SK-N-SH (cell line): Measurements from ENCODE around the gene PDCD1. TPM values are rescaled to one million over a fixed set of nuclear protein-coding genes. Genes with fewer than 3 reads are reported as not detected.
A peak's percentile ranks its signal among the peaks of the same experiment; 100 is the strongest.

ENCODE experiments used
- CTCF ChIA-PET: fragments of 300-600, 350-600 bp; formaldehyde crosslinking; extraction: SDS; loops from one replicate; lab custom pipeline; 2021; lab: Yijun Ruan, JAX
- POLR2A ChIA-PET: fragments of 350-600 bp; sonication (Branson Sonifier 250); formaldehyde crosslinking; extraction: SDS; loops from one replicate; lab custom pipeline; 2020; ENCODE audit warnings: antibody characterized with exemption, inconsistent platforms; lab: Yijun Ruan, JAX
- DNase-seq: peaks from one replicate; pipeline ENCODE4 v3.0.0; 2012
- H2AFZ ChIP-seq: fragments of 200-600 bp; sonication (generic); 2 replicates; pipeline ENCODE4 v1.8.1; 2016; ENCODE audit warnings: antibody characterized with exemption, mild to moderate bottlenecking, low read depth
- H3F3A ChIP-seq: fragments of 200-600 bp; sonication (generic); replicated peaks from 2 replicates; pipeline ENCODE3; 2016; ENCODE audit warnings: antibody characterized with exemption, mild to moderate bottlenecking; ENCODE audit not compliant: insufficient read depth
- H3K27ac ChIP-seq, 2 experiments: fragments of 200-500 bp in 1 of 2; fragments of 200-600 bp in 1 of 2; sonication (Bioruptor generic) in 1 of 2; sonication (generic), shearing (Covaris generic) in 1 of 2; 2 replicates each; pipeline versions ENCODE4 v1.5.1 to v1.6.1; 2014 to 2016; ENCODE audit warnings: low read depth in 2 of 2, inconsistent platforms in 1 of 2, low read length in 1 of 2, mild to moderate bottlenecking in 1 of 2, mixed read lengths in 1 of 2
- H3K27me3 ChIP-seq: fragments of 200-600 bp; sonication (generic), shearing (Covaris generic); 2 replicates; pipeline ENCODE4 v1.6.1; 2016; ENCODE audit warnings: mixed run types; ENCODE audit not compliant: insufficient read depth
- H3K36me3 ChIP-seq, 2 experiments: fragments of 200-500 bp in 1 of 2; fragments of 200-600 bp in 1 of 2; sonication (Bioruptor generic) in 1 of 2; sonication (generic) in 1 of 2; replicated peaks in 1 of 2; 2 replicates each; pipeline versions ENCODE3 to v1.5.1; 2014 to 2016; ENCODE audit warnings: low read length in 1 of 2, mild to moderate bottlenecking in 1 of 2; ENCODE audit not compliant: insufficient read depth in 2 of 2, control insufficient read depth in 1 of 2
- H3K4me1 ChIP-seq, 2 experiments: fragments of 200-500 bp in 1 of 2; fragments of 200-600 bp in 1 of 2; sonication (Bioruptor generic) in 1 of 2; sonication (generic), shearing (Covaris generic) in 1 of 2; 2 replicates each; pipeline versions ENCODE4 v1.5.1 to v1.6.1; 2014 to 2016; ENCODE audit warnings: low read depth in 1 of 2, low read length in 1 of 2, mixed run types in 1 of 2; ENCODE audit not compliant: insufficient read depth in 2 of 2, control insufficient read depth in 1 of 2
- H3K4me2 ChIP-seq: fragments of 200-600 bp; sonication (generic), shearing (Covaris generic); 2 replicates; pipeline ENCODE4 v1.6.1; 2017; ENCODE audit warnings: mixed run types
- H3K4me3 ChIP-seq, 2 experiments: fragments of 200-500 bp in 1 of 2; fragments of 200-600 bp in 1 of 2; sonication (Bioruptor generic) in 1 of 2; sonication (generic), shearing (Covaris generic) in 1 of 2; 2 replicates each; pipeline versions ENCODE4 v1.5.1 to v1.8.1; 2014 to 2016; ENCODE audit warnings: low read depth in 2 of 2, inconsistent platforms in 1 of 2, low read length in 1 of 2, mild to moderate bottlenecking in 1 of 2, mixed read lengths in 1 of 2, moderate library complexity in 1 of 2
- H3K79me2 ChIP-seq: fragments of 200-600 bp; sonication (generic); 2 replicates; pipeline ENCODE4 v1.8.1; 2017; ENCODE audit warnings: mild to moderate bottlenecking; ENCODE audit not compliant: insufficient read depth
- H3K9ac ChIP-seq: fragments of 200-600 bp; sonication (generic); 2 replicates; pipeline ENCODE4 v1.6.1; 2017; ENCODE audit warnings: mixed run types
- H3K9me2 ChIP-seq: fragments of 200-600 bp; sonication (generic); 2 replicates; pipeline ENCODE4 v1.6.1; 2017; ENCODE audit warnings: mixed run types
- H3K9me3 ChIP-seq: fragments of 200-600 bp; sonication (generic); 2 replicates; pipeline ENCODE4 v1.6.1; 2017; ENCODE audit warnings: mixed run types, mild to moderate bottlenecking, moderate library complexity
- H4K20me1 ChIP-seq: fragments of 200-600 bp; sonication (generic); 2 replicates; pipeline ENCODE4 v1.6.1; 2017; ENCODE audit warnings: mild to moderate bottlenecking, mixed run types; ENCODE audit not compliant: insufficient read depth
- CHD2 ChIP-seq: fragments of 150-350 bp; IDR thresholded peaks from 2 replicates; pipeline ENCODE4 v1.6.1; 2018; ENCODE audit warnings: low read length; ENCODE audit not compliant: partially characterized antibody
- ELF1 ChIP-seq: IDR thresholded peaks from 2 replicates; pipeline ENCODE4 v1.4.0; 2012
- EZH2phosphoT487 ChIP-seq: fragments of 200-600 bp; sonication (generic); IDR thresholded peaks from 2 replicates; pipeline ENCODE4 v1.6.1; 2017; ENCODE audit warnings: low read depth, mixed run types, mild to moderate bottlenecking, antibody characterized with exemption, moderate library complexity, borderline replicate concordance
- FOXM1 ChIP-seq: IDR thresholded peaks from 2 replicates; pipeline ENCODE4 v1.4.0; 2012; ENCODE audit warnings: low read depth, mild to moderate bottlenecking
- GABPA ChIP-seq: IDR thresholded peaks from 2 replicates; pipeline ENCODE4 v1.4.0; 2012; ENCODE audit warnings: low read depth, mild to moderate bottlenecking
- GATA2 ChIP-seq: sonication (generic); formaldehyde crosslinking; IDR thresholded peaks from 2 replicates; pipeline ENCODE4 v1.5.0; 2020; ENCODE audit warnings: mild to moderate bottlenecking, missing genetic modification reagents
- JUND ChIP-seq: IDR thresholded peaks from 2 replicates; pipeline ENCODE4 v1.4.0; 2012
- MEF2A ChIP-seq: IDR thresholded peaks from 2 replicates; pipeline ENCODE4 v1.4.0; 2012; ENCODE audit warnings: low read depth, borderline replicate concordance
- MXI1 ChIP-seq: IDR thresholded peaks from 2 replicates; pipeline ENCODE4 v1.6.1; 2012; ENCODE audit warnings: mild to moderate bottlenecking, low read depth, low read length, improper control_type of control experiment
- NFIC ChIP-seq: IDR thresholded peaks from 2 replicates; pipeline ENCODE4 v1.4.0; 2012; ENCODE audit warnings: borderline replicate concordance
- NRF1 ChIP-seq: IDR thresholded peaks from 2 replicates; pipeline ENCODE4 v1.6.1; 2012; ENCODE audit warnings: low read depth, mild to moderate bottlenecking, low read length
- POLR2AphosphoS5 ChIP-seq: IDR thresholded peaks from 2 replicates; pipeline ENCODE4 v1.6.1; 2012; ENCODE audit warnings: low read depth, low read length
- RAD21 ChIP-seq: IDR thresholded peaks from 2 replicates; pipeline ENCODE4 v1.6.1; 2012; ENCODE audit warnings: mild to moderate bottlenecking, low read length
- RFX5 ChIP-seq: IDR thresholded peaks from 2 replicates; pipeline ENCODE4 v1.6.1; 2012; ENCODE audit warnings: mild to moderate bottlenecking, improper control_type of control experiment, low read length
- RXRA ChIP-seq: IDR thresholded peaks from 2 replicates; pipeline ENCODE4 v1.4.0; 2012; ENCODE audit warnings: low read depth, mild to moderate bottlenecking, borderline replicate concordance
- SIN3A ChIP-seq: IDR thresholded peaks from 2 replicates; pipeline ENCODE4 v1.6.1; 2012; ENCODE audit warnings: low read depth, mild to moderate bottlenecking, low read length, moderate library complexity, borderline replicate concordance
- SMC3 ChIP-seq: IDR thresholded peaks from 2 replicates; pipeline ENCODE4 v1.6.1; 2012; ENCODE audit warnings: low read depth, low read length, improper control_type of control experiment
- TCF12 ChIP-seq: IDR thresholded peaks from 2 replicates; pipeline ENCODE4 v1.4.0; 2012
- YY1 ChIP-seq: IDR thresholded peaks from 2 replicates; pipeline ENCODE4 v1.4.0; 2012; ENCODE audit warnings: low read depth, mild to moderate bottlenecking
- WGBS: methylation state at CpG from one replicate; pipeline ENCODE4 v1.1.6; 2017; ENCODE audit warnings: low lambda C conversion rate; 5-methylcytosine and 5-hydroxymethylcytosine counted together
- polyA plus RNA-seq, 3 experiments: library from polyadenylated mRNA; depleted of rRNA; stranded (reverse); fragments of >200 nt; gene quantifications; 2 replicates each; pipeline ENCODE4 v1.2.3, GENCODE V29; 2012
- TF ChIP-seq, protein P1 (sequence below): IDR thresholded peaks from 2 replicates; pipeline ENCODE4; 2012
- TF ChIP-seq, protein P2 (sequence below): IDR thresholded peaks from 2 replicates; pipeline ENCODE4 v1.6.1; 2012; ENCODE audit warnings: mild to moderate bottlenecking, low read depth, low read length, moderate library complexity

The PDCD1 gene
- polyA plus RNA-seq, 1 of the 3 experiments (the other 2 are of a cell fraction): not detected

DNA sequence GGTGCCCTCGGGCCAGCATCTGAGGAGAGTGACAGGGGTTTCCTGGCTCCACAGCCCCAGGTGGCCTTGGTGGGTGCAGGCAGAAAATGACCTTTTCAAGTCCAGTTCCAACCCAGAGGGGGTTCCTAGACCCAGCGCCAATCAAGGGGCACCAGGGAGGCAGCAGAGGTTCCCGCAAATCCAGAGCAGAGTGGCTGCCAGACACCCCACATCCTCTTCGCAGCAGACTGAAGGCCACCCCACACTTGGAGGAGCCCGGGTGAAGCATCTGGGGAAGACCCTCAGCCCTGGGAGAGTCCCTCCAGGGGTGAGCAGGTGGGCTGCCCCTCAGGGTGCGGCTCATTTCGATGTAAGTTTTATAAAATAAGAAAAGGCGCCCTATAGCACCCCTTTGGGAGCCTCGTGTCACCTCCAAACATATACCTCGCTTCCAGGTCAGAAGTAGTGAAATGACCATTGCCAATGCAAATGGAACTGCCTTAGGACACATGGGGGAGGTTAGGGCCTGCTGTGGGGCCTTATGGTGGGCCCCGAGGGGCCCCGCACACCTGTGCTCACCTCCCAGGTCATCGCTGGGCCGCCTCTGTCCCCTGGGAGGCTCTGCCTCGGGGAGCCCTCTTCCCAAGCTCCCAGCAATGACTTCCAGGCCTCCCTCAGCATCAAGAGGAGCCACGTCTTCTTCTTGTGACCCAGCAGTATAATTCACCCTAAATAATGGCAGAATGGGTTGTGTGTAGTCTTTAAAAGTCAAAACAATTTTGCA, 21.8 kb upstream of the PDCD1 start:
- H3K9me3 ChIP-seq: no peaks in the 10 kb centered on the region
- WGBS: 86% methylated on average over 12 of the region's 16 CpGs
- POLR2A ChIA-PET: interaction anchor here (1.0 to 1.2 kb wide), 3 partner anchors 162 to 179 kb away, joined by 3 to 4 read pairs (median 3); partner anchors contain the start of gene ING5
- CTCF ChIA-PET: interaction anchor here (0.7 to 4.2 kb wide), 5 partner anchors 149 to 215 kb away, joined by 3 to 58 read pairs (median 3); partner anchors contain the start of gene ING5
- no peaks in the 10 kb centered on the region for H3K27me3 ChIP-seq
- peaks cover 19% of the 10 kb centered on the region for H3F3A ChIP-seq
- H3K79me2 ChIP-seq: no peaks in the 10 kb centered on the region
- peaks cover 0 to 3% of the 10 kb centered on the region in 2 experiments for H3K36me3 ChIP-seq
- H4K20me1 ChIP-seq: no peaks in the 10 kb centered on the region
- H3K4me3 ChIP-seq: peak overlapping the region; percentile 59 to 61; a peak in 3 of 4 replicates
- H3K4me1 ChIP-seq: peaks cover 16 to 33% of the 10 kb centered on the region in 2 experiments
- H3K4me2 ChIP-seq: peak overlapping the region; percentile 88
- TF ChIP-seq CHD2 (no peak), MXI1 (no peak), GATA2 (CRISPR knock-in tag) (no peak), JUND (no peak), TCF12 (no peak), SIN3A (no peak), YY1 (no peak)
- TF ChIP-seq, protein P1, sequence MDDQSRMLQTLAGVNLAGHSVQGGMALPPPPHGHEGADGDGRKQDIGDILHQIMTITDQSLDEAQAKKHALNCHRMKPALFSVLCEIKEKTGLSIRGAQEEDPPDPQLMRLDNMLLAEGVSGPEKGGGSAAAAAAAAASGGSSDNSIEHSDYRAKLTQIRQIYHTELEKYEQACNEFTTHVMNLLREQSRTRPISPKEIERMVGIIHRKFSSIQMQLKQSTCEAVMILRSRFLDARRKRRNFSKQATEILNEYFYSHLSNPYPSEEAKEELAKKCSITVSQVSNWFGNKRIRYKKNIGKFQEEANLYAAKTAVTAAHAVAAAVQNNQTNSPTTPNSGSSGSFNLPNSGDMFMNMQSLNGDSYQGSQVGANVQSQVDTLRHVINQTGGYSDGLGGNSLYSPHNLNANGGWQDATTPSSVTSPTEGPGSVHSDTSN: no peak
- no peak for DNase-seq
- H2AFZ ChIP-seq: peak overlapping the region; percentile 91
- H3K9ac ChIP-seq: no peak overlapping the region
- H3K27ac ChIP-seq: peak overlapping the region in 1 of 2 experiments; percentile 95; a peak in 2 of 4 replicates
- H3K9me2 ChIP-seq: no peaks in the 10 kb centered on the region

DNA sequence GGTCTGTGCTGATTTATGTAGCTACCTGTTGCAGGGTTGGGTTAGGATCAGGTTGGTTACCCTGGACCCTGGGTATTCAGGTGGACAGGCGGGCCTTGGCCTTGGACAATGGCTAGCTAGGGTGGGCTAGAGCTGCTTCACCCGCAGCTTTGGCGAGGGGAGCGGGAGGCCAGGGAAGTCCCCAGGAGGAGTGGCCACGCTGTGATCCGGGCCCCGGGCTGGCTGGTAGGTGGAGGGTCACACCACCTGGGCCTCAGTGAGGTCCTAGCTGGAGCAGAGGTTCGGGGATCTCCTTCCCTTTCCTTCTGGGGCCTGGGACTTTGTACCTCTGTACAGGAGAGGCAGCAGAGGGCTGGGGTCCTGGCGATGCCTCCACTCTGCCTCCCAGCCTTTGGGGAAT, 20.6 kb upstream of the PDCD1 start:
- Histone ChIP-seq H3K4me2 (no peak overlapping the region), H3K4me1 (peaks cover 16 to 26% of the 10 kb centered on the region in 2 experiments), H3F3A (peaks cover 19% of the 10 kb centered on the region), H3K9me2 (no peaks in the 10 kb centered on the region), H3K79me2 (no peaks in the 10 kb centered on the region), H4K20me1 (no peaks in the 10 kb centered on the region), H3K27ac (no peak overlapping the region), H3K4me3 (no peak overlapping the region), H3K36me3 (peaks cover 0 to 1% of the 10 kb centered on the region in 2 experiments), H2AFZ (no peak overlapping the region), H3K9me3 (no peaks in the 10 kb centered on the region), H3K9ac (no peak overlapping the region), H3K27me3 (no peaks in the 10 kb centered on the region)
- ChIA-PET POLR2A (interaction anchor here (1.0 kb wide), 1 partner anchor 161 kb away, joined by 3 read pairs; no protein-coding TSS in a partner anchor), CTCF (interaction anchor here (1.1 to 4.2 kb wide), 14 partner anchors 11 to 220 kb away, joined by 3 to 58 read pairs (median 8); partner anchors contain the start of genes D2HGDH, ING5 and RTP5)
- TF ChIP-seq ELF1 (no peak), FOXM1 (no peak), RFX5 (no peak), SIN3A (no peak), EZH2phosphoT487 (no peak), POLR2AphosphoS5 (no peak), NFIC (no peak), NRF1 (no peak), SMC3 (no peak), GABPA (no peak), RAD21 (no peak), CHD2 (no peak), YY1 (no peak), RXRA (no peak), MEF2A (no peak)
- TF ChIP-seq, protein P2, sequence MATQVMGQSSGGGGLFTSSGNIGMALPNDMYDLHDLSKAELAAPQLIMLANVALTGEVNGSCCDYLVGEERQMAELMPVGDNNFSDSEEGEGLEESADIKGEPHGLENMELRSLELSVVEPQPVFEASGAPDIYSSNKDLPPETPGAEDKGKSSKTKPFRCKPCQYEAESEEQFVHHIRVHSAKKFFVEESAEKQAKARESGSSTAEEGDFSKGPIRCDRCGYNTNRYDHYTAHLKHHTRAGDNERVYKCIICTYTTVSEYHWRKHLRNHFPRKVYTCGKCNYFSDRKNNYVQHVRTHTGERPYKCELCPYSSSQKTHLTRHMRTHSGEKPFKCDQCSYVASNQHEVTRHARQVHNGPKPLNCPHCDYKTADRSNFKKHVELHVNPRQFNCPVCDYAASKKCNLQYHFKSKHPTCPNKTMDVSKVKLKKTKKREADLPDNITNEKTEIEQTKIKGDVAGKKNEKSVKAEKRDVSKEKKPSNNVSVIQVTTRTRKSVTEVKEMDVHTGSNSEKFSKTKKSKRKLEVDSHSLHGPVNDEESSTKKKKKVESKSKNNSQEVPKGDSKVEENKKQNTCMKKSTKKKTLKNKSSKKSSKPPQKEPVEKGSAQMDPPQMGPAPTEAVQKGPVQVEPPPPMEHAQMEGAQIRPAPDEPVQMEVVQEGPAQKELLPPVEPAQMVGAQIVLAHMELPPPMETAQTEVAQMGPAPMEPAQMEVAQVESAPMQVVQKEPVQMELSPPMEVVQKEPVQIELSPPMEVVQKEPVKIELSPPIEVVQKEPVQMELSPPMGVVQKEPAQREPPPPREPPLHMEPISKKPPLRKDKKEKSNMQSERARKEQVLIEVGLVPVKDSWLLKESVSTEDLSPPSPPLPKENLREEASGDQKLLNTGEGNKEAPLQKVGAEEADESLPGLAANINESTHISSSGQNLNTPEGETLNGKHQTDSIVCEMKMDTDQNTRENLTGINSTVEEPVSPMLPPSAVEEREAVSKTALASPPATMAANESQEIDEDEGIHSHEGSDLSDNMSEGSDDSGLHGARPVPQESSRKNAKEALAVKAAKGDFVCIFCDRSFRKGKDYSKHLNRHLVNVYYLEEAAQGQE: no peak
- 95% methylated on average over 7 of the region's 9 CpGs for WGBS
- DNase-seq: no peak
